ENCODE measurements around the gene ACP7.

ACP7 gene

DNA sequence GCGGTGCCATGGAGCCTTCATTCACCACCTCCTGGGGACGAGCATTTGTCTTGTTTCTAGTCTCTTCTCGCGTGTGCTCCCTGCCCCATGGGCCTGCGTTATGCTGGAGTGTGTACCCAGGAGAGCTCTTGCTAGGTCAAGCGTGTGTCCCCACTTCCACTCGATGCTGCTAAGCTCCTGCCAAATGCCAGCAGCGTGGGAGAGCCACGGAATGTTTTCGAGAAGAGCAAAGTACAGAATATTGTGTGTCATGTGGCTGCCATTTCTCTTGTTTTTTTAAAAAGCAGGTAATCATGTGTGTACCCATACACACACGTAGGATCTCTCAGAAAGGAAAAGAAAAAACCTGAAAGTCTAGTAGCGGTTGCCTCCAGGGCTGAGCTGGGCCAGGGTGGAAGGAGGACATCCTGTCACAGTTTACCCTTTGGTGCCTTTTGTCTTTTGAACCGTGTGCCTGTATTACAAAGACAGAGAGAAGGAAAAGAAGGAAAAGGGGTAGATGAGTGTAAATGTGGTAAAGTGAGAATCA, 70.0 kb downstream of the ACP7 start:
- TF ChIP-seq FOXP2 (optimal IDR thresholded peaks at IDR 0.05; ENCODE audit: borderline replicate concordance, extremely low read depth, extremely low read length, insufficient read depth): no peak
- TF ChIP-seq TAF1 (IDR thresholded peaks at IDR 0.05; ENCODE audit: borderline replicate concordance, insufficient read depth, low read length): no peak
- no peak for TF ChIP-seq POLR2AphosphoS5 (IDR thresholded peaks at IDR 0.05; ENCODE audit: low read depth, low read length)
- no peak for TF ChIP-seq SIN3A (IDR thresholded peaks at IDR 0.05; ENCODE audit: borderline replicate concordance, insufficient read depth, low read length)
- TF ChIP-seq, protein P1, sequence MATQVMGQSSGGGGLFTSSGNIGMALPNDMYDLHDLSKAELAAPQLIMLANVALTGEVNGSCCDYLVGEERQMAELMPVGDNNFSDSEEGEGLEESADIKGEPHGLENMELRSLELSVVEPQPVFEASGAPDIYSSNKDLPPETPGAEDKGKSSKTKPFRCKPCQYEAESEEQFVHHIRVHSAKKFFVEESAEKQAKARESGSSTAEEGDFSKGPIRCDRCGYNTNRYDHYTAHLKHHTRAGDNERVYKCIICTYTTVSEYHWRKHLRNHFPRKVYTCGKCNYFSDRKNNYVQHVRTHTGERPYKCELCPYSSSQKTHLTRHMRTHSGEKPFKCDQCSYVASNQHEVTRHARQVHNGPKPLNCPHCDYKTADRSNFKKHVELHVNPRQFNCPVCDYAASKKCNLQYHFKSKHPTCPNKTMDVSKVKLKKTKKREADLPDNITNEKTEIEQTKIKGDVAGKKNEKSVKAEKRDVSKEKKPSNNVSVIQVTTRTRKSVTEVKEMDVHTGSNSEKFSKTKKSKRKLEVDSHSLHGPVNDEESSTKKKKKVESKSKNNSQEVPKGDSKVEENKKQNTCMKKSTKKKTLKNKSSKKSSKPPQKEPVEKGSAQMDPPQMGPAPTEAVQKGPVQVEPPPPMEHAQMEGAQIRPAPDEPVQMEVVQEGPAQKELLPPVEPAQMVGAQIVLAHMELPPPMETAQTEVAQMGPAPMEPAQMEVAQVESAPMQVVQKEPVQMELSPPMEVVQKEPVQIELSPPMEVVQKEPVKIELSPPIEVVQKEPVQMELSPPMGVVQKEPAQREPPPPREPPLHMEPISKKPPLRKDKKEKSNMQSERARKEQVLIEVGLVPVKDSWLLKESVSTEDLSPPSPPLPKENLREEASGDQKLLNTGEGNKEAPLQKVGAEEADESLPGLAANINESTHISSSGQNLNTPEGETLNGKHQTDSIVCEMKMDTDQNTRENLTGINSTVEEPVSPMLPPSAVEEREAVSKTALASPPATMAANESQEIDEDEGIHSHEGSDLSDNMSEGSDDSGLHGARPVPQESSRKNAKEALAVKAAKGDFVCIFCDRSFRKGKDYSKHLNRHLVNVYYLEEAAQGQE (IDR thresholded peaks at IDR 0.05; ENCODE audit: insufficient read depth in 1 of 2, low read depth in 2 of 2, low read length in 2 of 2): no peak

DNA sequence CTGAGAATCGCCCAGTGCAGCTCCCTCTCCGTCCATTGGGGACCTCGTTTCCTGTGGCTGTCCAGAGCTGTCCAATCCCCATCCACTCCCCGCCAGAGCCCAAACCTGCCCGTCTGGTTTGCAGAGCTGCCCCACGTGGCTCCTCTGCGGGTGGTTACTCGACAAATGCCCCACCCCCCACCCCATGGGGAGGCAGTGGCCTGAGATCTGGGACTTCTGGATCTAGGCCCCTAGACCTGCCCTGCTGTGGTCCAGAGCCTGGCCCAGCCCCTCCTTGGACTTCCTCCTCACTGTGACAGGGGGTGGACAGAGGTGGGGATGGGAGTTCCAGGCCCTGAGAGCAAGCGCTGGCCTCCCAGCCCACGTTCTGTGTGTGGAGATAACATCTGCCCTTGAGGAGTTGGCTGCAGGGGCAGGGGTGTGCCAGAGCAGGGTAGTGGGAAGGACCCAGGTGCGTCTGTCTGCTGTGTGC, 70.5 kb downstream of the ACP7 start:
- no peak for TF ChIP-seq SIN3A (IDR thresholded peaks at IDR 0.05; ENCODE audit: borderline replicate concordance, insufficient read depth, low read length)
- no peak for TF ChIP-seq TAF1 (IDR thresholded peaks at IDR 0.05; ENCODE audit: borderline replicate concordance, insufficient read depth, low read length)
- TF ChIP-seq POLR2AphosphoS5 (IDR thresholded peaks at IDR 0.05; ENCODE audit: low read depth, low read length): no peak

DNA sequence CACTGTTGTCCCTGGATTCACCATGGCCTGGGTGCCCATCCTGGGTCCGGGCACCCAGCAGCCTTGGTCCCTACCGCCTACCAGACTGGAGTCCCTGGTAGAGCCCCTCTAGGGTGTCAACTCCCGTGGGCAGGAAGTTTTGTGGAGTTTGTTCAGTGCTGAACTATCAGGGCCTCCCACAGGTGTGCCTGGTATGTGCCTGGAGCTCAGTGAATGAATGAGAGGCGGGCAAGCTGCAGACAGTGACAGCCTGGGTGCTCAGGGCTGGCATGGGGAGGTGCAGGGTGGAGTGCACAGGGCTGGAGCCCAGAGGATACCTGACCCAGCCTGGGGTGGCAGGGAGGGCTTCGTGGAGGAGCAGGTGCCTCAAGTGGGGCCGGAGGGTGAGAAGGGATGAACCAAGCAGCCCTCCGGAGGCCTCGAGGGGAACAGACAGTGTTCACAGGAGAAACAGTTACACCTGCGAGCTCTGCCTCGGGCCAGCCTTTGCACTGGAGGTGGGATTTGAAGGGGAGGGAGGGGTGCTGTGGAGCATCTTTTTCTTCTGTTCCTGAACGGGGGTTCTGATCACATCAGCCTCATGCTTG, 71.0 kb downstream of the ACP7 start:
- TF ChIP-seq FOXP2 (optimal IDR thresholded peaks at IDR 0.05; ENCODE audit: borderline replicate concordance, extremely low read depth, extremely low read length, insufficient read depth) (no peak), SIN3A (IDR thresholded peaks at IDR 0.05; ENCODE audit: borderline replicate concordance, insufficient read depth, low read length) (no peak), TAF1 (IDR thresholded peaks at IDR 0.05; ENCODE audit: borderline replicate concordance, insufficient read depth, low read length) (no peak), POLR2AphosphoS5 (IDR thresholded peaks at IDR 0.05; ENCODE audit: low read depth, low read length) (no peak)
- TF ChIP-seq, protein P1 (IDR thresholded peaks at IDR 0.05; ENCODE audit: insufficient read depth in 1 of 2, low read depth in 2 of 2, low read length in 2 of 2): no peak

DNA sequence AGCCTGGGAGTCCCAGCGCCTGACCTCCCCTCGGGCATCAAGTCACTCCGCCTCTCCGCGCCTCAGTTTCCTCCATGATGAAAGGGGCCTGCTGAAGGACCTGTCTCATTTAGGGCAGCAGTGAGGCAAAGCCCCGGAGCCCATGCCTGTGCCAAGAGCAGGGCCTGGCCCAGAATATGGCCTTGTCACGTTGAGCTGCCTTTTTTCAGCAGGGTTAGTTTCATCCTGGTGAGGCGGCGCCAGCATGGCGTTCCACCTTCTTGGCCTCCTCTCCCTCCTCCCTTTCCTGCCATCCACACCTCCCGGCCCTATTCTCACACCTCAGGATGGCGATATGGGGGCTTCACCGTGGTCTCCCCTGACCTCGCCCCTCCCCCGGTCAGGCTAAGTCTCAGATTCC, 71.6 kb downstream of the ACP7 start:
- TF ChIP-seq POLR2AphosphoS5 (IDR thresholded peaks at IDR 0.05; ENCODE audit: low read depth, low read length) (no peak), SIN3A (IDR thresholded peaks at IDR 0.05; ENCODE audit: borderline replicate concordance, insufficient read depth, low read length) (no peak), FOXP2 (optimal IDR thresholded peaks at IDR 0.05; ENCODE audit: borderline replicate concordance, extremely low read depth, extremely low read length, insufficient read depth) (no peak), TAF1 (IDR thresholded peaks at IDR 0.05; ENCODE audit: borderline replicate concordance, insufficient read depth, low read length) (no peak)
- TF ChIP-seq, protein P1 (IDR thresholded peaks at IDR 0.05; ENCODE audit: insufficient read depth in 1 of 2, low read depth in 2 of 2, low read length in 2 of 2): no peak

DNA sequence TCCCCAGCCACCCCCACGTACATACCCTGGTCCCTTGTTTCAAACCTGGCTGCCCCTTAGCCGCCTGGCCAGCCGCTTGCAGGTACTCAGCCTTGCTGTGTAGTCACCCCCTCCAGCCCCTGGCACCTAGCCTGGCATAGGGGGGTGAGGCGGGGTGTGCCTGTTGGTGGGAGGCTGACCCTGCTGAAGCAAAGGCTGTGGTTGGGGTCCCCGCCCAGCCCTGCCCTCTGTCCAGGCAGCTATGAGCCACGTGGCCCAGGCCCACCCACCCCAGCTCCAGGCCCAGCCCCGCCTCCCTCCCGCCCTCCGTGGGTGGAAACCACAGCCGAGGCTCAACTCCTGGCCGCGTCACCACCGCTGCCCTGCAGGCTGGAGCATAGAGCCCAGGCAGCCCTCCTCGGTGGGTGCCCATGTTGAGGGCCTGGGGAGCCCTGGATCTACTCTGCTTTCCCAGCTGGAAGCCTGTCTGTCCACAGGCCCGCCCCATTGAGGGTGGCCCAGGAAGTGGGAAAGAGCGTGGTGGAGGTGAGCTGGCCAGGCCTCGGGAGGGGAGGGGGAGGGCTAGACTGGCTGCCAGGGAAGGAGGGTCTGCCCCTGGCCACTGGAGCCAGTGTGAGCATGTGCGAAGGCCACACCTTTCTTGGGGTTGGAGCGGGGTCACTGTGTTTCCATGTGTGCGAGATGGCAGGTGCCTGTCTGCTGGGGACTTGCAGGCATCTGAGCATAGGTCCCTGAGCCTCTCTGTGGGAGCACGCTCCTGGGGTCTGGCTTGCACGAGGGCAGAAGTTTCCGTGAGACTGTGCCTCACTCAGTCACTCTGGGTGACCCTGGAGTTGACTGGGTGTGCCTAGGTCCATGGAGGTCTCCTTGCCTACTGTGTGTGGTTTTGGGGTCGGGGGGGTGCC, 72.4 kb downstream of the ACP7 start:
- TF ChIP-seq POLR2AphosphoS5 (IDR thresholded peaks at IDR 0.05; ENCODE audit: low read depth, low read length) (no peak), SIN3A (IDR thresholded peaks at IDR 0.05; ENCODE audit: borderline replicate concordance, insufficient read depth, low read length) (no peak), FOXP2 (optimal IDR thresholded peaks at IDR 0.05; ENCODE audit: borderline replicate concordance, extremely low read depth, extremely low read length, insufficient read depth) (no peak), TAF1 (IDR thresholded peaks at IDR 0.05; ENCODE audit: borderline replicate concordance, insufficient read depth, low read length) (no peak)
- TF ChIP-seq, protein P1 (IDR thresholded peaks at IDR 0.05; ENCODE audit: insufficient read depth in 1 of 2, low read depth in 2 of 2, low read length in 2 of 2): no peak

Measured in PFSK-1 (cell line).